Calu3 (cell line): ENCODE measurements around the gene ADGRV1. TPM values are rescaled to one million over a fixed set of nuclear protein-coding genes. Genes with fewer than 3 reads are reported as not detected.

ENCODE experiments used
- BruUV-seq: library from RNA; stranded (reverse); fragments of 400-500 nt; replicated peaks from 2 replicates; lab custom pipeline; 2021; lab: Mats Ljungman, UMichigan
- CTCF ChIA-PET: fragments of 300-600 bp; sonication (Branson Sonifier 250); formaldehyde crosslinking; loops from one replicate; lab custom pipeline; 2022; ENCODE audit warnings: antibody characterized with exemption; lab: Charles Lee
- DNase-seq: peaks from one replicate; pipeline ENCODE4 v3.0.0; 2022
- H3K27ac Mint-ChIP-seq: one replicate; pipeline ENCODE4 v1.8.0; 2022; ENCODE audit warnings: mixed read lengths; ENCODE audit not compliant: unreplicated experiment
- H3K27me3 Mint-ChIP-seq: one replicate; pipeline ENCODE4 v1.8.0; 2022; ENCODE audit warnings: mixed read lengths; ENCODE audit not compliant: unreplicated experiment
- H3K36me3 Mint-ChIP-seq: one replicate; pipeline ENCODE4 v1.8.0; 2022; ENCODE audit warnings: mild to moderate bottlenecking, moderate library complexity, mixed read lengths; ENCODE audit not compliant: insufficient read depth, unreplicated experiment
- H3K4me1 Mint-ChIP-seq: one replicate; pipeline ENCODE4 v1.8.0; 2022; ENCODE audit warnings: mild to moderate bottlenecking, low read depth, mixed read lengths; ENCODE audit not compliant: unreplicated experiment
- H3K4me3 Mint-ChIP-seq: one replicate; pipeline ENCODE4 v1.8.0; 2022; ENCODE audit warnings: mild to moderate bottlenecking, low read depth, moderate library complexity, mixed read lengths; ENCODE audit not compliant: unreplicated experiment
- H3K9me3 Mint-ChIP-seq: one replicate; pipeline ENCODE4 v1.8.0; 2022; ENCODE audit warnings: low read depth, mixed read lengths; ENCODE audit not compliant: unreplicated experiment
- intact Hi-C: fragments of 100-400 bp; cut with micrococcal nuclease; formaldehyde crosslinking; loops from one replicate; pipeline ENCODE4 v1.10.0; 2022; ENCODE audit not compliant: unreplicated experiment
- total RNA-seq: library from RNA; stranded (reverse); gene quantifications from 2 replicates; pipeline ENCODE4 v1.2.3, GENCODE V29; 2022
- TF ChIP-seq, protein P1 (sequence below): fragments of 200-600 bp; IDR thresholded peaks from one replicate; pipeline ENCODE4 v1.8.0; 2022; ENCODE audit warnings: antibody characterized with exemption; ENCODE audit not compliant: unreplicated experiment

Gene ADGRV1
- total RNA-seq, 1 experiment from 2014 or later: 1.8 TPM

DNA sequence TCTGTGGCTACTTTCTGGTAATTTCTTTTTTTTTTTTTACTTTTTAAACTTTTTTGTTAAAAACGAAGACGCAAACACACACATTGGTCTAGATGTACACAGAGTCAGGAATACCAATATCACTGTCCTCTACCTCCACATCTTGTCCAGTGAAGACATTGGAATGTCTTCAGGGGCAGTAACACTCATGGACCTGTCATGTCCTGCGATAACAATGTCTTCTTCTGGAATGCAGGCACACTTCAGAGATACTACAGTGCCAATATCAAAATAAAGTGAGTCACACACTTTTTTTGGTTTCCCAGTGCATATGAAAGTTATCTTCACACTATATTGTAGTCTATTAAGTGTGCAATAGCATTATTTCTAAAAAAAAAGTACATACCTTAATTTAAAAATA lies 648.7 kb downstream of the ADGRV1 start:
- no peaks in the 10 kb centered on the region for H3K36me3 Mint-ChIP-seq
- no peaks in the 10 kb centered on the region for H3K27me3 Mint-ChIP-seq
- no peak for DNase-seq
- no TSS peak for BruUV-seq
- no peak overlapping the region for H3K4me3 Mint-ChIP-seq
- H3K27ac Mint-ChIP-seq: no peak overlapping the region
- no peaks in the 10 kb centered on the region for H3K9me3 Mint-ChIP-seq
- TF ChIP-seq, protein P1, sequence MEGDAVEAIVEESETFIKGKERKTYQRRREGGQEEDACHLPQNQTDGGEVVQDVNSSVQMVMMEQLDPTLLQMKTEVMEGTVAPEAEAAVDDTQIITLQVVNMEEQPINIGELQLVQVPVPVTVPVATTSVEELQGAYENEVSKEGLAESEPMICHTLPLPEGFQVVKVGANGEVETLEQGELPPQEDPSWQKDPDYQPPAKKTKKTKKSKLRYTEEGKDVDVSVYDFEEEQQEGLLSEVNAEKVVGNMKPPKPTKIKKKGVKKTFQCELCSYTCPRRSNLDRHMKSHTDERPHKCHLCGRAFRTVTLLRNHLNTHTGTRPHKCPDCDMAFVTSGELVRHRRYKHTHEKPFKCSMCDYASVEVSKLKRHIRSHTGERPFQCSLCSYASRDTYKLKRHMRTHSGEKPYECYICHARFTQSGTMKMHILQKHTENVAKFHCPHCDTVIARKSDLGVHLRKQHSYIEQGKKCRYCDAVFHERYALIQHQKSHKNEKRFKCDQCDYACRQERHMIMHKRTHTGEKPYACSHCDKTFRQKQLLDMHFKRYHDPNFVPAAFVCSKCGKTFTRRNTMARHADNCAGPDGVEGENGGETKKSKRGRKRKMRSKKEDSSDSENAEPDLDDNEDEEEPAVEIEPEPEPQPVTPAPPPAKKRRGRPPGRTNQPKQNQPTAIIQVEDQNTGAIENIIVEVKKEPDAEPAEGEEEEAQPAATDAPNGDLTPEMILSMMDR: no peak
- CTCF ChIA-PET: no interaction called here
- no peaks in the 10 kb centered on the region for H3K4me1 Mint-ChIP-seq
- intact Hi-C loops: no loop called here

DNA sequence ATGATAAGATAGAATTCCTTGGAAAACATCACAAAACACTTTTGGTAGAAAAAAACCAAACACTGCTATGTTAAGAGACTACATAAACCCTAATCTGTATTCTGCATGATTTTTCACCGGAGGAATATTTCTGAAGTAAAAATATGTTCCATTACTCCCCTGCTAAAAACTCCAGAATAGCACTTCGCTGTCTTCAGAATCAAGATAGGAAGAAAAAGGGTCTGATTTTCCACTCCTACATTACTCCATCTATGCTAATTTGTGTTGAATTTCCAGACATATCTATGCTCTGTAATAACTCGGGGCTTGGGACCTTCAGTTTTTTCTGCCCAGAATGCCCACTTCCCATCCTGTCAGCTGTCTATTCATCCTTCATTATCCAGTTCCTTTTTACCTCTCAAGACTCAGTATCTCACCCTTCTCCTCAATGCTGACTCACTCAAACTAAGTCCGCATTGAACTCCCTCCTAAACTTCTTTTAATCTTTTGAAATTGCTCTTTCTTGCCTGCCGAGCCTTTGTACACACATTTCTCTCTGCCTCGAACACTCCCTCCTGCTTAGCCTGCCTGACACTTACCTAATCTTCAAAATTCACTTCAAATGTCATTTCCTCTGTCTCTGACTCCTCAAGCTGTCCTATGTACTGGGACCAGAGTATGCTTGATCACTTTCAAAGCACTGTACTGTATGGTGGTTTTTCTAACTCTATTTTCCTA lies 653.6 kb downstream of the ADGRV1 start:
- intact Hi-C loops: no loop called here
- Mint-ChIP-seq H3K4me1 (peaks cover 2% of the 10 kb centered on the region), H3K4me3 (no peak overlapping the region), H3K27me3 (no peaks in the 10 kb centered on the region), H3K36me3 (no peaks in the 10 kb centered on the region), H3K27ac (no peak overlapping the region), H3K9me3 (no peaks in the 10 kb centered on the region)
- CTCF ChIA-PET: no interaction called here
- TF ChIP-seq, protein P1: no peak
- BruUV-seq: no TSS peak
- no peak for DNase-seq

DNA sequence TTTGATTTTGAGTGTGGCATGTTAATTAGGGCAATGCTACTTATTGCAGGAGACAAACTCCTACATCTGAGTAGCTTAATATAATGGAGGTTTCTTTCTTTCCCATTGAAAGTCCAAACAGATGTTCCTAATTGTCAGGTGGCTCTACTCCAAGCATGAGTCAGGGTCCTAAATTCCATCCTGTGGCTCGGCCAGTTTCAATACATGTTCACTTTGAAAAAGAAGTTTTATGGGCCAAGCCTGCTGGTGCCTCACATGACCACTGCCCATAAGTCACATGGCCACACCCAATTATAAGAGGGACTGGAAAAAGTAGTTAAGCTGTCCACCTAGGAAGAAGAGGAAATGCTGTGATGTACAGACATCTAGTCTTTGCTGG lies 654.1 kb downstream of the ADGRV1 start:
- H3K4me1 Mint-ChIP-seq: peaks cover 8% of the 10 kb centered on the region
- CTCF ChIA-PET: no interaction called here
- peaks cover 4% of the 10 kb centered on the region for H3K9me3 Mint-ChIP-seq
- no peaks in the 10 kb centered on the region for H3K36me3 Mint-ChIP-seq
- BruUV-seq: no TSS peak
- TF ChIP-seq, protein P1: no peak
- no peak overlapping the region for H3K4me3 Mint-ChIP-seq
- intact Hi-C loops: no loop called here
- no peaks in the 10 kb centered on the region for H3K27me3 Mint-ChIP-seq
- no peak overlapping the region for H3K27ac Mint-ChIP-seq
- DNase-seq: no peak

Other genes starting within 250 kb of the ADGRV1 start
- gene CETN3, start 149.0 kb upstream of the ADGRV1 start, total RNA-seq: 30.0 and 40.3 TPM in 2 replicates
- gene MBLAC2, start 84.0 kb upstream of the ADGRV1 start, total RNA-seq: 9.6 and 11.0 TPM in 2 replicates
- 15.0 and 16.6 TPM in 2 replicates for gene POLR3G, start 83.9 kb upstream of the ADGRV1 start, total RNA-seq
- 25.9 and 27.2 TPM in 2 replicates for gene LYSMD3, start 29.2 kb upstream of the ADGRV1 start, total RNA-seq